DMS53 treated with DMSO at 0.1 percent for 48 hours (cell line): ENCODE data around the gene PRR23B.

ENCODE experiments used
- DNase-seq: peaks from one replicate; lab custom pipeline; 2025; ENCODE audit not compliant: unreplicated experiment; lab: John Stamatoyannopoulos, UW

Gene PRR23B

DNA sequence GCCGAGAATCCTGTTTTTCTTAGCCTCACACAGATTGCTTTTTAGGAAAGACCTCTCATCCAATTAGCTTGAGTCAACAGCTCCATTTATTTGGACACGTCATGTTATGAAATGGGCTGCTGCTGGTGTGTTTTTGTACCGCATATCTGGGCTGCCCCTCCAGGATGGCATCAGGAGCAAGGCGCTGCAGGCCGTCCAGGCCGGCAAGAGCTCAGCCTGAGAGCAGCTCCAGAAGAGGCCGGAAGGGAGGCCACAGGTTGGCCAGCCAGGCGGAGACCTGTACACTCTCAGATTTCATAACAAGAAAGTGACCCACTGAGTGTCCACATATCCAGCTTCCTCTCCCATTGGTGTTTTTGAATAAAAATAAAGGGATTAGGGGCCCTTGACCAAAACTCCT lies 45.4 kb downstream of the PRR23B start:
- DNase-seq = no peak

DNA sequence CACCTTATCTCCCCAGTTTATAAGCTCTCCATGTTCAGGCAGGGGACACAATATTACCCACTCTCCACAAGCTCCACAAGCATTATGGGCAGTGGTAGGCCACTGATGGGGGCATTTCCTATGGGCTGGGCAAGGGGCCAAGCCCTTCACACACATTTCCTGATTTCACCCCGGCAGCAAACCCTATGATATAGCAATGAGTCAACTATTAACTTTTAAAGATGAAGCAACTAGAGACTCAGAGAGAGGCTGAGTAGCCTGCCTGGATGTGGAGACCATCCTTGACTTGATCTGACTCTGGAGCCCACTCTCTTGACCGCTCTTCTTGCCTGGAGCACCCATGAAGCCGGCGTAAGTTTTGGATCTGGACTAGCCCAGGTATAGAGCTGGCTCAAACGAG lies 46.3 kb downstream of the PRR23B start:
- no peak for DNase-seq

DNA sequence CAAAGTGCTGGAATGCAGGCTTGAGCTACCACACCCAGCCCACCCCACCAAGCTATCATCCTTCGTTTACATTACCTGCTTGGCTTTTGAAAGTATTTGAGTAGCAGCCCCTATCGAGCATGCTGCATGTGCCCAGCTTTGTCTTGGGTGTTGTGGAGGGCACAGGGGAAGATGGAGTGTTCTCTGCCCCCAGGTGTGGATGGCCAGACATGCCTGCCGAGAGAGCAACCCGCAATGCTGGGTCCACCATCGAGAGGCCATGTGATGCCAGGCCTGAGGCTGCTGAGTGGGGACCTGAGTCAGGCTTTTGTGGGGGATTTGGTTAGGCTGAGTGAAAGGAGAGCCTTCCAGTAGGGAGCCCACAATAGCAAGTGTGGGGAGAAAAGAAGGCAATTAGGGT lies 47.8 kb downstream of the PRR23B start:
- no peak for DNase-seq

DNA sequence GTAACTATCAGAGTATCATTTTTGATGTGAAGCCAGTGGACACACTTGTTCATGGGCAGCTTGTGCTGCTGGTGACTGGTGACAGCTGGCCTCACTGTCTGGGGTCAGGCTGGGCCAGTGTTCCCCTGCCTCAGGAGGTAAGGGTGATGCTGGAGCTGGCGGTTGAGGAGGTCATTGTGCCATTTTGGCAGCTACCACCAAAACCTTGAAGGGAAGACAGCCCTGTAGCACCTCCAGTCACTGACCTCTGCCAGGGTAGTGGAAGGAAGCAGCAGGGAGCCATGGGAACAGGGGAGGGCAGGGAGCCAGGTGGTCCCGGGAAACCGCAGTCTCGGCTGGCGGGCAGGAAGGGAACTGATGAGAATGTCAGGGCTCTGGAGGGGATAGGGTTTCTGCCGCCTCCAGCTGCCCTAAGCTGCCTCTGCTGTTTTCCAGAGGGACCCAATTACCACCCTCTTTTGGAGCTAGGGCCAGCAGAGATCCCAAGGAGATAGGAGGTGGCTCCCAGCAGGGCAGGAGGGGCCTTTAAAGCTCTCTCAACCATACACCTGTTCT lies 48.9 kb downstream of the PRR23B start:
- DNase-seq = no peak
